Measurements from ENCODE around the gene FAM111A. TPM values are rescaled to one million over a fixed set of nuclear protein-coding genes. Genes with fewer than 3 reads are reported as not detected.

Gene FAM111A
- total and polyA plus RNA-seq, 9 of the 15 experiments (the other 6 are each of a cell fraction or from before 2014, with no cell fraction given): 14.8 to 30.6 (median 20.1) TPM

- TF ChIP-seq, protein P1, sequence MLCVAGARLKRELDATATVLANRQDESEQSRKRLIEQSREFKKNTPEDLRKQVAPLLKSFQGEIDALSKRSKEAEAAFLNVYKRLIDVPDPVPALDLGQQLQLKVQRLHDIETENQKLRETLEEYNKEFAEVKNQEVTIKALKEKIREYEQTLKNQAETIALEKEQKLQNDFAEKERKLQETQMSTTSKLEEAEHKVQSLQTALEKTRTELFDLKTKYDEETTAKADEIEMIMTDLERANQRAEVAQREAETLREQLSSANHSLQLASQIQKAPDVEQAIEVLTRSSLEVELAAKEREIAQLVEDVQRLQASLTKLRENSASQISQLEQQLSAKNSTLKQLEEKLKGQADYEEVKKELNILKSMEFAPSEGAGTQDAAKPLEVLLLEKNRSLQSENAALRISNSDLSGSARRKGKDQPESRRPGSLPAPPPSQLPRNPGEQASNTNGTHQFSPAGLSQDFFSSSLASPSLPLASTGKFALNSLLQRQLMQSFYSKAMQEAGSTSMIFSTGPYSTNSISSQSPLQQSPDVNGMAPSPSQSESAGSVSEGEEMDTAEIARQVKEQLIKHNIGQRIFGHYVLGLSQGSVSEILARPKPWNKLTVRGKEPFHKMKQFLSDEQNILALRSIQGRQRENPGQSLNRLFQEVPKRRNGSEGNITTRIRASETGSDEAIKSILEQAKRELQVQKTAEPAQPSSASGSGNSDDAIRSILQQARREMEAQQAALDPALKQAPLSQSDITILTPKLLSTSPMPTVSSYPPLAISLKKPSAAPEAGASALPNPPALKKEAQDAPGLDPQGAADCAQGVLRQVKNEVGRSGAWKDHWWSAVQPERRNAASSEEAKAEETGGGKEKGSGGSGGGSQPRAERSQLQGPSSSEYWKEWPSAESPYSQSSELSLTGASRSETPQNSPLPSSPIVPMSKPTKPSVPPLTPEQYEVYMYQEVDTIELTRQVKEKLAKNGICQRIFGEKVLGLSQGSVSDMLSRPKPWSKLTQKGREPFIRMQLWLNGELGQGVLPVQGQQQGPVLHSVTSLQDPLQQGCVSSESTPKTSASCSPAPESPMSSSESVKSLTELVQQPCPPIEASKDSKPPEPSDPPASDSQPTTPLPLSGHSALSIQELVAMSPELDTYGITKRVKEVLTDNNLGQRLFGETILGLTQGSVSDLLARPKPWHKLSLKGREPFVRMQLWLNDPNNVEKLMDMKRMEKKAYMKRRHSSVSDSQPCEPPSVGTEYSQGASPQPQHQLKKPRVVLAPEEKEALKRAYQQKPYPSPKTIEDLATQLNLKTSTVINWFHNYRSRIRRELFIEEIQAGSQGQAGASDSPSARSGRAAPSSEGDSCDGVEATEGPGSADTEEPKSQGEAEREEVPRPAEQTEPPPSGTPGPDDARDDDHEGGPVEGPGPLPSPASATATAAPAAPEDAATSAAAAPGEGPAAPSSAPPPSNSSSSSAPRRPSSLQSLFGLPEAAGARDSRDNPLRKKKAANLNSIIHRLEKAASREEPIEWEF (CRISPR knock-in tag; IDR thresholded peaks at IDR 0.05): no peak
- TF ChIP-seq ARID3B (CRISPR knock-in tag; IDR thresholded peaks at IDR 0.05; ENCODE audit: borderline replicate concordance) (no peak), ZBTB7A (IDR thresholded peaks at IDR 0.05; ENCODE audit: borderline replicate concordance, control insufficient read depth, low read depth, low read length) (peak; percentile 48; the same call in 1 of the 2 replicates), SMAD4 (CRISPR knock-in tag; conservative IDR thresholded peaks at IDR 0.05) (0 out of 2 replicates have a peak, but pooled peaks have one; percentile 20), MAFF (IDR thresholded peaks at IDR 0.05; ENCODE audit: low read length) (no peak), KDM5B (IDR thresholded peaks at IDR 0.05; ENCODE audit: insufficient replicate concordance, low read depth, low read length) (no peak), MECOM (CRISPR knock-in tag; IDR thresholded peaks at IDR 0.05) (no peak), ZFX (CRISPR knock-in tag; IDR thresholded peaks at IDR 0.05) (peak; percentile 43), NCOA6 (IDR thresholded peaks at IDR 0.05) (no peak), C11orf30 (IDR thresholded peaks at IDR 0.05; ENCODE audit: low read depth) (no peak), ZNF766 (CRISPR knock-in tag; conservative IDR thresholded peaks at IDR 0.05) (no peak), XRCC4 (IDR thresholded peaks at IDR 0.05; ENCODE audit: extremely low read depth, insufficient read depth, insufficient read length) (no peak), HMG20B (CRISPR knock-in tag; IDR thresholded peaks at IDR 0.05) (no peak), RAD51 (IDR thresholded peaks at IDR 0.05; ENCODE audit: borderline replicate concordance, low read depth) (no peak)
- TF ChIP-seq, protein P2, sequence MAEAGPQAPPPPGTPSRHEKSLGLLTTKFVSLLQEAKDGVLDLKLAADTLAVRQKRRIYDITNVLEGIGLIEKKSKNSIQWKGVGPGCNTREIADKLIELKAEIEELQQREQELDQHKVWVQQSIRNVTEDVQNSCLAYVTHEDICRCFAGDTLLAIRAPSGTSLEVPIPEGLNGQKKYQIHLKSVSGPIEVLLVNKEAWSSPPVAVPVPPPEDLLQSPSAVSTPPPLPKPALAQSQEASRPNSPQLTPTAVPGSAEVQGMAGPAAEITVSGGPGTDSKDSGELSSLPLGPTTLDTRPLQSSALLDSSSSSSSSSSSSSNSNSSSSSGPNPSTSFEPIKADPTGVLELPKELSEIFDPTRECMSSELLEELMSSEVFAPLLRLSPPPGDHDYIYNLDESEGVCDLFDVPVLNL (CRISPR knock-in tag; IDR thresholded peaks at IDR 0.05; ENCODE audit: low read depth): 0 out of 2 replicates have a peak, but pooled peaks have one; percentile 58
Measured at GRCh38 chr11:59171508-59172322, 29.1 kb downstream of the FAM111A start, which contains the start of gene DTX4 (continued).
